Peyer's patch (tissue), 4 donors: ENCODE measurements around the gene HS6ST3.

Experiments
- CTCF ChIP-seq, 6 experiments: fragments of 450-650 bp in 4 of 6; fragments of 200-600 bp in 2 of 6; sonication (generic) in 1 of 6; IDR thresholded peaks; one replicate each; pipeline ENCODE4 v1.5.1; 2017 to 2019; ENCODE audit warnings: antibody characterized with exemption in 6 of 6, mild to moderate bottlenecking in 3 of 6, moderate library complexity in 1 of 6
- POLR2A ChIP-seq, 2 donors: fragments of 450-650 bp; IDR thresholded peaks; one replicate each; pipeline ENCODE4 v1.5.1; 2017; ENCODE audit warnings: antibody characterized with exemption in 2 of 2, mild to moderate bottlenecking in 2 of 2, moderate library complexity in 2 of 2

GRCh38 chr13:96743296-96744089 is 653.6 kb downstream of the HS6ST3 start:
- TF ChIP-seq POLR2A (IDR thresholded peaks at IDR 0.05) (no peak), CTCF (IDR thresholded peaks at IDR 0.05) (no peak)
